ENCODE results near the gene NEDD4L.

DNA sequence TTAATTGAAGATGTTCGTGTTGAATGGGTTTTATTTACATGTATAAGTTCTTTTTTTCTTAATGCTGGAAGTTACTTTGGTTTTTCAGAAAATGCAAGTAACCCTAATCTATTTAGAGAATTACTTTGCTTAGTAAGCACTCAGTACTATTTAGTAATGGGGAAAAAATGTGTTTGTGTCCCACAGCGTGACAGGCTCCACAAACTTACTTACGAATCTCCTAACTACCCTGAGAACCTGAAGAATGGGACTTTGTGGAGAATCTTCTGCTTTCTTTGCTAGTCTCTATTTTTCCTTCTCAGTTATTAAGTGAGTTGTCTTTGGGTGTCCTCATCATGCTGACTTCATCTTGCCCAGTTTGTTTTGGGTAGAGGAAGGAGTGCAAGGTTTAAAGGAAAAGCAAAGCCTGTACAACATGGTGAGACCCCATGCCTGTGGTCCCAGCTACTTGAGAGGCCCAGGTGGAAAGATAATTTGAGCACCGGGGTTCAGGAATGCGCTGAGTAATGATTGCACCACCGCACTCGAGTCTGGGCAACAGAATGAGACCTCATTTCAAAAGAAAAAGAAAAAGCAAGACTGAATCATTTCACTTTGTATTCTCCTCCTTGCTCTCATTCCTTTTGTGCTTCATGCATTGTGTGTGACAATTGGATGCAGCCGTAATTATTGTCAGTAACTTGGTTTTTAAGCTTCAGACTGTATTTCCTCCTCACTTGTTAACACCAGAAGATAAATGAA, 10.2 kb downstream of the NEDD4L start:
- TF ChIP-seq POLR2AphosphoS5 (IDR thresholded peaks at IDR 0.05) (no peak), POLR2A (IDR thresholded peaks at IDR 0.05; ENCODE audit: low read depth) (no peak), EP300 (IDR thresholded peaks at IDR 0.05) (no peak)

Data from esophagus muscularis mucosa (tissue), 3 donors.